ENCODE results near the gene QPCTL.
"Not testable (repeated sequence)": the region's sequence is repeated elsewhere in the genome, so short reads cannot be mapped to it uniquely, and the experiment has no call there.

QPCTL gene

DNA sequence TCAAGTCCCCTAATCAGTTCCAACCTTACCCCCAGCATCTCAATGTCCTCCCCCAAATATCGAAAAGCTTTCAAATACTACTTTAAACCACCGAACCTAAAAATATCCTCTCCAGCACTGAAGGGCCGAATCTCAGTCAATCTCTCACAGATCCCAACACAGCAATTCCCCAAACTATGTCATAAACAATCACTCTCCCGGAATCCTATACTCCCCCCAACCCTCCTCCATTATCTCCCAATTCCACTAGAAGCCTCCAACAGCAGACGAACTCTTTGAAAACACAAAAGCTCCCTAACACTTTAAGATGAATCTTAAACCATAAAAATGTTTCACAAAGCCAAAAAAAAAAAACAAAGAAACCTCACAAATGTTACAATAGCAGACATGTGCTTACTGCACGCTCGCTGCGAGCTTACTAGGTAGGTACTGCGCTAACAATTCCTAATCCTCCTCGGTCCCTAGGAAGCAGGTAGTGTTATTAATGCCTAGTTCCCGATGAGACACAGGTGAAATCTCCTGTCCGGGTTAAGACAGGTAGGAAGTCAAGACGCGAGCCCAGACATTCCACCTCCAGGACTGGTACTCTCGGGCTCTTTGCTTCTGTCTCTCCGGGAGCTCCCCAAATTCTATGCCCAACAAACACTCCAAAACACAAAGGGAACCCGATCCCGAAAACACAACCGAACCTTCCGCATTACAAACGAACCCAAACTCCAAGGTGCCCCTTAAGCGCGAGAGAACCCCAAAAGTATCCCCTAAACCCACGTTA lies 24.1 kb downstream of the QPCTL start:
- Histone ChIP-seq H3K27me3 (ENCODE audit: insufficient read depth, poor library complexity, severe bottlenecking) (no peaks in the 10 kb centered on the region), H3K36me3 (ENCODE audit: low read depth) (peaks cover 32% of the 10 kb centered on the region), H3K9me3 (ENCODE audit: severe bottlenecking) (no peaks in the 10 kb centered on the region), H3K27ac (ENCODE audit: poor library complexity, severe bottlenecking) (peak overlapping the region; percentile 84), H3K4me3 (ENCODE audit: severe bottlenecking) (peak overlapping the region; percentile 64), H3K4me1 (ENCODE audit: insufficient read depth, poor library complexity, severe bottlenecking) (peaks cover 3% of the 10 kb centered on the region)
- ATAC-seq (ENCODE audit: low read depth): peak; percentile 30
- TF ChIP-seq, protein P1, sequence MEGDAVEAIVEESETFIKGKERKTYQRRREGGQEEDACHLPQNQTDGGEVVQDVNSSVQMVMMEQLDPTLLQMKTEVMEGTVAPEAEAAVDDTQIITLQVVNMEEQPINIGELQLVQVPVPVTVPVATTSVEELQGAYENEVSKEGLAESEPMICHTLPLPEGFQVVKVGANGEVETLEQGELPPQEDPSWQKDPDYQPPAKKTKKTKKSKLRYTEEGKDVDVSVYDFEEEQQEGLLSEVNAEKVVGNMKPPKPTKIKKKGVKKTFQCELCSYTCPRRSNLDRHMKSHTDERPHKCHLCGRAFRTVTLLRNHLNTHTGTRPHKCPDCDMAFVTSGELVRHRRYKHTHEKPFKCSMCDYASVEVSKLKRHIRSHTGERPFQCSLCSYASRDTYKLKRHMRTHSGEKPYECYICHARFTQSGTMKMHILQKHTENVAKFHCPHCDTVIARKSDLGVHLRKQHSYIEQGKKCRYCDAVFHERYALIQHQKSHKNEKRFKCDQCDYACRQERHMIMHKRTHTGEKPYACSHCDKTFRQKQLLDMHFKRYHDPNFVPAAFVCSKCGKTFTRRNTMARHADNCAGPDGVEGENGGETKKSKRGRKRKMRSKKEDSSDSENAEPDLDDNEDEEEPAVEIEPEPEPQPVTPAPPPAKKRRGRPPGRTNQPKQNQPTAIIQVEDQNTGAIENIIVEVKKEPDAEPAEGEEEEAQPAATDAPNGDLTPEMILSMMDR (IDR thresholded peaks at IDR 0.05; ENCODE audit: poor library complexity, severe bottlenecking): no peak
- no peak for DNase-seq (ENCODE audit: low spot score)

DNA sequence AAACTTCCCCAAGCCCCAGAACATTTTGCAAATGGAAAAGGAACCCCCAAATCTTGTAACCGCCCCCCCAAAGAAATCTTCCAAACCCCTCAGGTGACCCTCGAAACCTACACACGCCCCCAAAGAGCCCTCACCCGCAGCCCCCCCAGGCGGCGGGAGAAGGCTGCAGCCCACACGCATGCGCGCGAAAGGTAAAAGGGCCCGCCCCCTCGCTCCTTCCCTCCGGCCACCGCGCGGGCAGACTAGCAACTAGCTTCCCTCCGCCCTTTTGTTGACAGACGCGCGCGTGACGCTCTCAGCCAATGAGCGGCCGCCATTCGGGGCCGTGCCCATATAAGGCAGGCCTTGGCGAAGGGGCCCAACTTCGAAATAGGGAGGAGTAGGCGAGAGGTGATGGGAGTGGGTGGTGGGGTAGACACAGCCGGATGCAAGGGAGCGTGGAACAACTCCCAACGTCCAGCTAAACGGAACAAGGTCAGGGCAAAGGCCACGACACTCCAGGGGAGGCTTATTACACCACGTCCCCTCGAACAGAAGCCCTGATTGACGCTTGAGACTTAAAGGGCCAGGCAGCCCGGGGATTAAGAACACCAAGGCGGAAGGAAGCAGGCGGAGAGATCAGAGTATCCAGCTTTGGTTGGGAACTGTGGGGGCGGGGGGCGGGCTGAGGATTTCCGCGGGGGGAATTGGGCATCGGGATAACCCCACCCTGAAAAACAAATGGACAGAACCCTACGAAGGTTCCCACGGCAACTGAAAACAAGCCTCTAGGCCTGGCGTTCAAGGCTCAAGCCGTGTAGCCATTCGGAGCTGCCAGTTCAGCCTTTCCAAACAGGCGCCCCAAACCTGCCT lies 24.9 kb downstream of the QPCTL start:
- DNase-seq (ENCODE audit: low spot score) (peak; percentile 99), ATAC-seq (ENCODE audit: low read depth) (peak; percentile 91)
- peak overlapping the region; percentile 84 for H3K27ac ChIP-seq (ENCODE audit: poor library complexity, severe bottlenecking)
- peaks cover 24% of the 10 kb centered on the region for H3K36me3 ChIP-seq (ENCODE audit: low read depth)
- TF ChIP-seq, protein P1 (IDR thresholded peaks at IDR 0.05; ENCODE audit: poor library complexity, severe bottlenecking): peak; percentile 13
- H3K27me3 ChIP-seq (ENCODE audit: insufficient read depth, poor library complexity, severe bottlenecking): no peaks in the 10 kb centered on the region
- H3K4me1 ChIP-seq (ENCODE audit: insufficient read depth, poor library complexity, severe bottlenecking): peaks cover 10% of the 10 kb centered on the region
- no peaks in the 10 kb centered on the region for H3K9me3 ChIP-seq (ENCODE audit: severe bottlenecking)
- H3K4me3 ChIP-seq (ENCODE audit: severe bottlenecking): peak overlapping the region; percentile 64

DNA sequence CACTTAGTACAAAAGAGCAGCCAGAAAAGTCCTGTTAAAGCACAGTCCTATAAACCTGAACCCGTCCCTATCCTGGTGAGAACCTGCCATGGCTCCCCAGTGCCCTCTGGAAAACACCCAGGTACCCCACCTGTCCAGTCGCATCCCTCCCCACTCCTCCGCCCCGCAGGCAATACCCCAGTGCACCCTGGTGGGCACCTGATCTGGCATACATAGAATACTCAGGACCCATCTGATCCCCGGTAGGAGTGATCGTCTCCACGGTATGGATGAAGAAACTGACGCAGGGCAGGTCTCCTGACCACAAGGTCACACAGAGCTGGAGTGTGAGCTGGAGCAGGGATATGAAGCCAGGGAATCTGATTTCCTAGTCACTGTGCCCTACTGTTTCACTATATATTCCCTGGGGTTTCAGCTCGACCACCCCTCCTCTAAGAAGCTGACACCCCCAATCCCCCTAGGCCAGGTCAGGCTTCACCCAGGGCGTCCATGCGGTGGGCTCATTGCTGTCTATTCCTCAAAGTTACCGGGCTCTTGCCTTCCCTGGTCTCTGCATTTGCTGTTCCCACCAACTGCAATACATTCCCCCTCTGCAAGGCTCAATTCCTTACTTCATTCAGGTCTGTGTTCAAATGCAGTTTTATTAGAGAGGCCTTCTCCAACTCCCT lies 25.7 kb downstream of the QPCTL start:
- TF ChIP-seq, protein P1 (IDR thresholded peaks at IDR 0.05; ENCODE audit: poor library complexity, severe bottlenecking): no peak
- Histone ChIP-seq H3K27ac (ENCODE audit: poor library complexity, severe bottlenecking) (peak overlapping the region; percentile 84), H3K27me3 (ENCODE audit: insufficient read depth, poor library complexity, severe bottlenecking) (no peaks in the 10 kb centered on the region), H3K9me3 (ENCODE audit: severe bottlenecking) (no peaks in the 10 kb centered on the region), H3K4me1 (ENCODE audit: insufficient read depth, poor library complexity, severe bottlenecking) (peaks cover 18% of the 10 kb centered on the region), H3K4me3 (ENCODE audit: severe bottlenecking) (peak overlapping the region; percentile 64), H3K36me3 (ENCODE audit: low read depth) (peaks cover 21% of the 10 kb centered on the region)
- no peak for ATAC-seq (ENCODE audit: low read depth)
- DNase-seq (ENCODE audit: low spot score): no peak

DNA sequence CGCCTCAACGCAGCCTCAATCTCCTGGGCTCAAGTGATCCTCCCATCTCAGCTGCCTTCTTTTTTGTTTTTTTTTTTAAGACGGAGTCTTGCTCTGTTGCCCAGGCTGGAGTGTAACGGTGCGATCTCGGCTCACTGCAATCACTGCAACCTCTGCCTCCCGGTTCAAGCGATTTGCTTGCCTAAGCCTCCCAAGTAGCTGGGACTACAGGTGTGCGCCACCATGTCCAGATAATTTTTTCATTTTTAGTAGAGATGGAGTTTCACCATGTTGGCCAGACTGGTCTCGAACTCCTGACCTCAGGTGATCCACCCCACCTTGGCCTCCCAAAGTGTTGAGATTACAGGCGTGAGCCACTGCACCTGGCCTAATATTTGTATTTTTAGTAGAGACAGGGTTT lies 27.6 kb downstream of the QPCTL start:
- H3K36me3 ChIP-seq (ENCODE audit: low read depth): peaks cover 21% of the 10 kb centered on the region
- H3K27me3 ChIP-seq (ENCODE audit: insufficient read depth, poor library complexity, severe bottlenecking); H3K9me3 ChIP-seq (ENCODE audit: severe bottlenecking); DNase-seq (ENCODE audit: low spot score); H3K27ac ChIP-seq (ENCODE audit: poor library complexity, severe bottlenecking); H3K4me3 ChIP-seq (ENCODE audit: severe bottlenecking); ATAC-seq (ENCODE audit: low read depth): not testable (repeated sequence)
- peaks cover 25% of the 10 kb centered on the region for H3K4me1 ChIP-seq (ENCODE audit: insufficient read depth, poor library complexity, severe bottlenecking)

DNA sequence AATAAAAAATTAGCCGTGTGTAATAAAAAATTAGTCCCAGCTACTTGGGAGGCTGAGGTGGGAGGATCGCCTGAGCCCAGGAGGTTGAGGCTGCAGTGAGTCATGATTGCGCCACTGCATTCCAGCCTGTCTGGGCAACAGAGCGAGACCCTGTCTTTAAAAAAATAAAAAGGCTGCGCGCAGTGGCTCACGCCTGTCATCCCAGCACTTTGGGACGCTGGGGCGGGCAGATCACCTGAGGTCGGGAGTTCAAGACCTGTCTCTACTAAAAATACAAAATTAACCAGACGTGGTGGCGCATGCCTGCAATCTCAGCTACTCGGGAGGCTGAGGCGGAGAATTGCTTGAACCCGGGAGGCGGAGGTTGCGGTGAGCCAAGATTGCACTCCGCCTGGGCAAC lies 36.2 kb downstream of the QPCTL start:
- DNase-seq (ENCODE audit: low spot score); H3K4me3 ChIP-seq (ENCODE audit: severe bottlenecking); H3K9me3 ChIP-seq (ENCODE audit: severe bottlenecking); H3K27ac ChIP-seq (ENCODE audit: poor library complexity, severe bottlenecking); H3K27me3 ChIP-seq (ENCODE audit: insufficient read depth, poor library complexity, severe bottlenecking); H3K4me1 ChIP-seq (ENCODE audit: insufficient read depth, poor library complexity, severe bottlenecking); H3K36me3 ChIP-seq (ENCODE audit: low read depth); ATAC-seq (ENCODE audit: low read depth): not testable (repeated sequence)
